GM23338 (cell line): Measurements from ENCODE around the gene ITGB5. TPM values are rescaled to one million over a fixed set of nuclear protein-coding genes. Genes with fewer than 3 reads are reported as not detected.

Experiments
- ATAC-seq: fragments of 200-7000 bp; cut with Tn5 transposase; 3 replicates; pipeline ENCODE4 v1.9.1; 2020
- DNase-seq: peaks from one replicate; pipeline ENCODE4 v3.0.0-alpha.2; 2015; ENCODE audit warnings: low spot score
- H2AFZ ChIP-seq: fragments of 200-600 bp; sonication (generic); 2 replicates; pipeline ENCODE4 v1.8.0; 2016; ENCODE audit warnings: antibody characterized with exemption, mild to moderate bottlenecking, moderate library complexity
- H3F3A ChIP-seq: fragments of 200-600 bp; sonication (generic); replicated peaks from 2 replicates; pipeline ENCODE4 v1.8.0; 2017; ENCODE audit warnings: antibody characterized with exemption, mixed run types, low read depth
- H3K27ac ChIP-seq: fragments of 200-600 bp; sonication (generic); 2 replicates; pipeline ENCODE4 v1.6.1; 2016; ENCODE audit warnings: low read depth
- H3K27me3 ChIP-seq: fragments of 200-600 bp; sonication (generic); 2 replicates; pipeline ENCODE4 v1.8.0; 2016; ENCODE audit warnings: mild to moderate bottlenecking, mixed run types, moderate library complexity; ENCODE audit not compliant: insufficient read depth
- H3K36me3 ChIP-seq: fragments of 200-600 bp; sonication (generic); 2 replicates; pipeline ENCODE4 v1.8.0; 2016; ENCODE audit warnings: mild to moderate bottlenecking; ENCODE audit not compliant: insufficient read depth
- H3K4me1 ChIP-seq: fragments of 200-600 bp; sonication (generic); 2 replicates; pipeline ENCODE4 v1.8.0; 2016; ENCODE audit warnings: mild to moderate bottlenecking, moderate library complexity; ENCODE audit not compliant: insufficient read depth
- H3K4me2 ChIP-seq: fragments of 200-600 bp; sonication (generic); 2 replicates; pipeline ENCODE4 v1.7.1; 2017; ENCODE audit warnings: mixed run types
- H3K4me3 ChIP-seq: fragments of 200-600 bp; sonication (generic); 2 replicates; pipeline ENCODE4 v1.6.1; 2016; ENCODE audit warnings: mixed run types
- H3K79me2 ChIP-seq: fragments of 200-600 bp; sonication (generic); replicated peaks from 2 replicates; pipeline ENCODE4 v1.8.0; 2017; ENCODE audit warnings: mild to moderate bottlenecking; ENCODE audit not compliant: insufficient read depth
- H3K9me2 ChIP-seq: fragments of 200-600 bp; sonication (generic); 2 replicates; pipeline ENCODE4 v1.8.0; 2017; ENCODE audit not compliant: insufficient read depth
- H4K20me1 ChIP-seq: fragments of 200-600 bp; sonication (generic); replicated peaks from 2 replicates; pipeline ENCODE4 v1.8.0; 2017; ENCODE audit warnings: mild to moderate bottlenecking; ENCODE audit not compliant: insufficient read depth
- H3K27ac Mint-ChIP-seq: 2 replicates; pipeline ENCODE4 v1.8.0; 2020; ENCODE audit warnings: inconsistent platforms, mild to moderate bottlenecking, moderate library complexity, mixed read lengths
- H3K27me3 Mint-ChIP-seq: 3 replicates; pipeline ENCODE4 v1.8.0; 2022; ENCODE audit warnings: low read depth, mild to moderate bottlenecking, moderate library complexity, mixed read lengths, inconsistent platforms; ENCODE audit not compliant: insufficient read depth, poor library complexity
- H3K36me3 Mint-ChIP-seq: 3 replicates; pipeline ENCODE4 v1.8.0; 2021; ENCODE audit warnings: low read depth, mild to moderate bottlenecking, inconsistent platforms, moderate library complexity, mixed read lengths
- H3K4me1 Mint-ChIP-seq: 3 replicates; pipeline ENCODE4 v1.8.0; 2020; ENCODE audit warnings: mild to moderate bottlenecking, inconsistent platforms, mixed read lengths
- H3K4me3 Mint-ChIP-seq: 3 replicates; pipeline ENCODE4 v1.8.0; 2021; ENCODE audit warnings: moderate library complexity, mild to moderate bottlenecking, inconsistent platforms, mixed read lengths
- H3K9me3 Mint-ChIP-seq: 3 replicates; pipeline ENCODE4 v1.8.0; 2020; ENCODE audit warnings: moderate library complexity, mild to moderate bottlenecking, inconsistent platforms, mixed read lengths
- ETS1 ChIP-seq: IDR thresholded peaks from 2 replicates; pipeline ENCODE4 v1.6.1; 2016; ENCODE audit warnings: antibody characterized with exemption
- EZH2 ChIP-seq: fragments of 200-600 bp; sonication (generic); IDR thresholded peaks from one replicate; pipeline ENCODE4 v1.8.0; 2017; ENCODE audit warnings: antibody characterized with exemption, mild to moderate bottlenecking, low read depth; ENCODE audit not compliant: unreplicated experiment
- EZH2phosphoT487 ChIP-seq: fragments of 200-600 bp; sonication (generic); IDR thresholded peaks from one replicate; pipeline ENCODE4 v1.8.1; 2018; ENCODE audit warnings: antibody characterized with exemption; ENCODE audit not compliant: unreplicated experiment
- JUNB ChIP-seq: IDR thresholded peaks from one replicate; pipeline ENCODE4 v1.6.1; 2016; ENCODE audit warnings: antibody characterized with exemption; ENCODE audit not compliant: unreplicated experiment
- NANOG ChIP-seq: IDR thresholded peaks from 2 replicates; pipeline ENCODE4 v1.6.1; 2016; ENCODE audit warnings: antibody characterized with exemption, borderline replicate concordance
- REST ChIP-seq: IDR thresholded peaks from one replicate; pipeline ENCODE4 v1.6.1; 2018; ENCODE audit warnings: antibody characterized with exemption; ENCODE audit not compliant: unreplicated experiment
- ZNF114 ChIP-seq: fragments of 250-450 bp; sonication (Bioruptor Pico); IDR thresholded peaks from 2 replicates; pipeline ENCODE4 v1.5.0; 2020; ENCODE audit warnings: mild to moderate bottlenecking, moderate library complexity
- polyA plus RNA-seq: library from polyadenylated mRNA; unstranded; fragments of >200 nt; fragmentation: Nextera tagmentation; extraction: Ambion mirVana; gene quantifications from 2 replicates; pipeline ENCODE4 v1.2.1, GENCODE V29; 2016
- total RNA-seq: library from RNA; depleted of rRNA; stranded (reverse); fragments of >200 nt; shearing (Covaris generic); gene quantifications from 2 replicates; pipeline ENCODE4 v1.2.3, GENCODE V29; 2014
- TF ChIP-seq, protein P1 (sequence below), 2 experiments: fragments of 200-600 bp in 1 of 2; sonication (generic) in 1 of 2; conservative IDR thresholded peaks; 2 replicates each; pipeline versions ENCODE4 v1.5.1 to v1.6.1; 2016 to 2017; ENCODE audit warnings: antibody characterized with exemption in 2 of 2, low read depth in 2 of 2, mild to moderate bottlenecking in 2 of 2, moderate library complexity in 1 of 2

Gene ITGB5
- total and polyA plus RNA-seq, 2 experiments from 2014 or later, result 68.2 to 269 TPM

- TF ChIP-seq ZNF114 (CRISPR knock-in tag), result no peak
- TF ChIP-seq ETS1, result no peak
- TF ChIP-seq JUNB, result no peak
- TF ChIP-seq EZH2phosphoT487, result no peak
- TF ChIP-seq NANOG, result no peak
- TF ChIP-seq, protein P1, sequence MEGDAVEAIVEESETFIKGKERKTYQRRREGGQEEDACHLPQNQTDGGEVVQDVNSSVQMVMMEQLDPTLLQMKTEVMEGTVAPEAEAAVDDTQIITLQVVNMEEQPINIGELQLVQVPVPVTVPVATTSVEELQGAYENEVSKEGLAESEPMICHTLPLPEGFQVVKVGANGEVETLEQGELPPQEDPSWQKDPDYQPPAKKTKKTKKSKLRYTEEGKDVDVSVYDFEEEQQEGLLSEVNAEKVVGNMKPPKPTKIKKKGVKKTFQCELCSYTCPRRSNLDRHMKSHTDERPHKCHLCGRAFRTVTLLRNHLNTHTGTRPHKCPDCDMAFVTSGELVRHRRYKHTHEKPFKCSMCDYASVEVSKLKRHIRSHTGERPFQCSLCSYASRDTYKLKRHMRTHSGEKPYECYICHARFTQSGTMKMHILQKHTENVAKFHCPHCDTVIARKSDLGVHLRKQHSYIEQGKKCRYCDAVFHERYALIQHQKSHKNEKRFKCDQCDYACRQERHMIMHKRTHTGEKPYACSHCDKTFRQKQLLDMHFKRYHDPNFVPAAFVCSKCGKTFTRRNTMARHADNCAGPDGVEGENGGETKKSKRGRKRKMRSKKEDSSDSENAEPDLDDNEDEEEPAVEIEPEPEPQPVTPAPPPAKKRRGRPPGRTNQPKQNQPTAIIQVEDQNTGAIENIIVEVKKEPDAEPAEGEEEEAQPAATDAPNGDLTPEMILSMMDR (conservative IDR thresholded peaks at IDR 0.05; ENCODE audit: low read depth in 2 of 2), result no peak
These were observed 76.2 kb downstream of the ITGB5 start (continued) for GRCh38 chr3:124810970-124811369.

DNA sequence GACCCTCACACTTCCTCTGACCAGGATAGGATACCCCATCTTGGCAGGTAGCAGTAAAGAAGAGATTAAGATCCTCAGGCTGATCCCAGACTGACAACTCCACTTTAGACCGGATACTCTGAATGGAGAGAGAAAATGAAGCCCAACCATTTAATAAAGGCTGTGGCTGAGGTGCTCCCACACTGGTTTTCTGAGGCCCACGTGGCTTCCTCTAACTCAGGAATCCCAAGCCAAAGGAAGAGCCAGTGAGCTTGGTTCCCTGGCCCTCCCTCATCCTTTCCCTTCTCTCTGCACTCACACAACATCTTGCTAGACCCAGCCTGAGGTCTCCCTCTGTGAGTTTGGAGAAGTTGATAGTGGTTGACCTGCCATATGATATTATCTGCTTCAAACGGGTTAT is 78.1 kb downstream of the ITGB5 start:
- peaks cover 6% of the 10 kb centered on the region for H3K79me2 ChIP-seq
- no peak for TF ChIP-seq REST
- no peak for TF ChIP-seq ZNF114 (CRISPR knock-in tag)
- no peak for TF ChIP-seq NANOG
- TF ChIP-seq EZH2, result no peak
- no peaks in the 10 kb centered on the region for H3K4me1 ChIP-seq
- H4K20me1 ChIP-seq, result peaks cover 14% of the 10 kb centered on the region
- Mint-ChIP-seq H3K27ac (no peak overlapping the region), H3K4me3 (no peak overlapping the region), H3K4me1 (no peaks in the 10 kb centered on the region; the same call in 2 of the 3 replicates), H3K9me3 (no peaks in the 10 kb centered on the region), H3K36me3 (peaks cover 34% of the 10 kb centered on the region), H3K27me3 (peaks cover 2% of the 10 kb centered on the region)
- H3K36me3 ChIP-seq, result peaks cover 17% of the 10 kb centered on the region
- H2AFZ ChIP-seq, result no peak overlapping the region
- H3K4me3 ChIP-seq, result no peak overlapping the region
- 0 out of 2 replicates have a peak, but pooled peaks cover 3% of the 10 kb centered on the region for H3F3A ChIP-seq
- DNase-seq (no peak), ATAC-seq (no peak)
- no peaks in the 10 kb centered on the region for H3K27me3 ChIP-seq
- H3K9me2 ChIP-seq, result no peaks in the 10 kb centered on the region
- H3K4me2 ChIP-seq, result no peak overlapping the region
- peak overlapping the region; percentile 68 for H3K27ac ChIP-seq
